DOHH2 (cell line): ENCODE data around the gene ZNFX1.

Experiments
- H3F3A ChIP-seq: fragments of 200-600 bp; sonication (generic), shearing (Covaris generic); 2 replicates; pipeline ENCODE4 v1.6.0; 2016; ENCODE audit warnings: antibody characterized with exemption, mild to moderate bottlenecking; ENCODE audit not compliant: control insufficient read depth, insufficient read depth
- H3K27ac ChIP-seq: fragments of 200-600 bp; sonication (generic); 2 replicates; pipeline ENCODE4 v1.5.1; 2014; ENCODE audit warnings: low read depth, mild to moderate bottlenecking, low read length, moderate library complexity
- H3K27me3 ChIP-seq: fragments of 200-600 bp; sonication (generic); 2 replicates; pipeline ENCODE4 v1.6.1; 2014; ENCODE audit warnings: mild to moderate bottlenecking, low read length, mixed read lengths; ENCODE audit not compliant: control insufficient read depth
- H3K36me3 ChIP-seq: fragments of 200-600 bp; sonication (generic); 2 replicates; pipeline ENCODE4 v1.6.1; 2014; ENCODE audit warnings: mild to moderate bottlenecking, low read length, moderate library complexity, mixed read lengths; ENCODE audit not compliant: control insufficient read depth
- H3K4me1 ChIP-seq: fragments of 200-600 bp; sonication (generic); 2 replicates; pipeline ENCODE4 v1.6.1; 2014; ENCODE audit warnings: mild to moderate bottlenecking, low read length, mixed read lengths; ENCODE audit not compliant: control insufficient read depth
- H3K4me2 ChIP-seq: fragments of 200-600 bp; sonication (generic); 2 replicates; pipeline ENCODE4 v1.6.0; 2014; ENCODE audit warnings: mild to moderate bottlenecking, low read length, moderate library complexity
- H3K4me3 ChIP-seq: fragments of 200-600 bp; sonication (generic); 2 replicates; pipeline ENCODE4 v1.5.1; 2014; ENCODE audit warnings: mild to moderate bottlenecking, low read length, mixed read lengths
- H3K79me2 ChIP-seq: fragments of 200-600 bp; sonication (generic); 2 replicates; pipeline ENCODE4 v1.6.1; 2014; ENCODE audit warnings: mild to moderate bottlenecking, low read length, mixed read lengths; ENCODE audit not compliant: control insufficient read depth
- H3K9me2 ChIP-seq: fragments of 200-600 bp; sonication (generic); replicated peaks from 2 replicates; pipeline ENCODE4 v1.6.1; 2014; ENCODE audit warnings: mild to moderate bottlenecking, low read length, mixed read lengths; ENCODE audit not compliant: control insufficient read depth
- H3K9me3 ChIP-seq: fragments of 200-600 bp; sonication (generic); 2 replicates; pipeline ENCODE4 v1.6.1; 2014; ENCODE audit warnings: antibody characterized with exemption, low read length, mixed read lengths; ENCODE audit not compliant: control insufficient read depth, insufficient read depth
- H4K20me1 ChIP-seq: fragments of 200-600 bp; sonication (generic); 2 replicates; pipeline ENCODE4 v1.6.0; 2014; ENCODE audit warnings: low read depth, mild to moderate bottlenecking, antibody characterized with exemption, low read length, moderate library complexity; ENCODE audit not compliant: control insufficient read depth, insufficient read depth
- EZH2phosphoT487 ChIP-seq: fragments of 200-600 bp; sonication (generic); IDR thresholded peaks from 2 replicates; pipeline ENCODE4 v1.6.1; 2017; ENCODE audit warnings: borderline replicate concordance, mild to moderate bottlenecking, antibody characterized with exemption, low read length, moderate library complexity, mixed read lengths
- TF ChIP-seq, protein P1 (sequence below): fragments of 200-600 bp; sonication (generic); IDR thresholded peaks from one replicate; pipeline ENCODE4 v1.5.1; 2014; ENCODE audit warnings: antibody characterized with exemption, mild to moderate bottlenecking, low read depth, low read length; ENCODE audit not compliant: poor library complexity, severe bottlenecking

Gene ZNFX1

DNA sequence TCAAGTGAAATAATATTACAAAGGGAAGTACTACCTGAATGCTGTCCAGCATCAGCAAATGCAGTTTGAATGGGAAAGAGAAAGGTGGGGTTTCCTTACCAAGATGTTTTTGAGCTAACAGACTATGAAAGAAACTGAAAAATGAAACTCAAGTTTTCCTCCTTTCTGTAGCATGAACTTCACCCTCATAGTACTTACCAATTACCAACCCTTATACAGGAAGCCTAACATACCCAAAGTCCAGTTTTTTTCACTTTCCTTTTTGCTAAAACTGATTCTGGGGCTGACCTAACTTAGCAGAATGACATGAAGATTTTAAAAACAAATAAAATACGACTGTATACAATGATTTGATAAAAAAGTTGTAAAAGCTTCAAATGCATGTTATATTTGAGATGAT lies 5.2 kb downstream of the ZNFX1 start:
- Histone ChIP-seq H4K20me1 (peaks cover 8% of the 10 kb centered on the region; the same call in 1 of the 2 replicates), H3K36me3 (peaks cover 73% of the 10 kb centered on the region), H3F3A (peaks cover 31% of the 10 kb centered on the region), H3K9me3 (no peaks in the 10 kb centered on the region), H3K4me2 (no peak overlapping the region), H3K27ac (no peak overlapping the region), H3K4me1 (peaks cover 65% of the 10 kb centered on the region), H3K9me2 (no peaks in the 10 kb centered on the region), H3K27me3 (no peaks in the 10 kb centered on the region), H3K4me3 (no peak overlapping the region), H3K79me2 (peaks cover 83% of the 10 kb centered on the region)
- no peak for TF ChIP-seq EZH2phosphoT487

DNA sequence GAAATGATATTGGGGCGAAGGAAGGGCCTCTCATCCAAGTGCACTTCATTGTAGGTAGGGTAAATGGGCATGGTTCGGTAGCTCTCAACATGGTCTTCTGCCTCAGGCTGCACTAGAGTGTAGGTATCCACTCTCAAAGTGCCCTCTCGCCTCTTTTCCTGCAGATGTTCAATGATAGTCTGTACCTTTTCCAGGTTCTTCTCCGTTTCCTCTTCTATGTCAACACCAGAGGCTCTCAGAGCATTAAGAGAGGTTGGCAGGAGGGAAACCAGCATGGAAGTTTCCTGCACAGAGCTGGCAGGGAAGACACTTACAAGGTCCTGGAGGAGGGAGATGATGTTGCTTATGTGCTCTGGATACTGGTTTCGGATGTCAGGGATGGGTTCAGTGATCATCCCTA lies 7.1 kb downstream of the ZNFX1 start:
- no peak for TF ChIP-seq EZH2phosphoT487
- TF ChIP-seq, protein P1, sequence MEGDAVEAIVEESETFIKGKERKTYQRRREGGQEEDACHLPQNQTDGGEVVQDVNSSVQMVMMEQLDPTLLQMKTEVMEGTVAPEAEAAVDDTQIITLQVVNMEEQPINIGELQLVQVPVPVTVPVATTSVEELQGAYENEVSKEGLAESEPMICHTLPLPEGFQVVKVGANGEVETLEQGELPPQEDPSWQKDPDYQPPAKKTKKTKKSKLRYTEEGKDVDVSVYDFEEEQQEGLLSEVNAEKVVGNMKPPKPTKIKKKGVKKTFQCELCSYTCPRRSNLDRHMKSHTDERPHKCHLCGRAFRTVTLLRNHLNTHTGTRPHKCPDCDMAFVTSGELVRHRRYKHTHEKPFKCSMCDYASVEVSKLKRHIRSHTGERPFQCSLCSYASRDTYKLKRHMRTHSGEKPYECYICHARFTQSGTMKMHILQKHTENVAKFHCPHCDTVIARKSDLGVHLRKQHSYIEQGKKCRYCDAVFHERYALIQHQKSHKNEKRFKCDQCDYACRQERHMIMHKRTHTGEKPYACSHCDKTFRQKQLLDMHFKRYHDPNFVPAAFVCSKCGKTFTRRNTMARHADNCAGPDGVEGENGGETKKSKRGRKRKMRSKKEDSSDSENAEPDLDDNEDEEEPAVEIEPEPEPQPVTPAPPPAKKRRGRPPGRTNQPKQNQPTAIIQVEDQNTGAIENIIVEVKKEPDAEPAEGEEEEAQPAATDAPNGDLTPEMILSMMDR: no peak
- no peaks in the 10 kb centered on the region for H3K27me3 ChIP-seq
- H4K20me1 ChIP-seq: peaks cover 15% of the 10 kb centered on the region
- H3K4me1 ChIP-seq: peaks cover 72% of the 10 kb centered on the region
- H3K9me3 ChIP-seq: no peaks in the 10 kb centered on the region
- peaks cover 29% of the 10 kb centered on the region for H3F3A ChIP-seq
- H3K4me2 ChIP-seq: peak overlapping the region; percentile 62; the same call in 1 of the 2 replicates
- no peak overlapping the region for H3K4me3 ChIP-seq
- peaks cover 80% of the 10 kb centered on the region for H3K36me3 ChIP-seq
- H3K27ac ChIP-seq: 0 out of 2 replicates have a peak overlapping the region, but pooled peaks have one; percentile 6
- H3K79me2 ChIP-seq: peaks cover 83% of the 10 kb centered on the region
- no peaks in the 10 kb centered on the region for H3K9me2 ChIP-seq

DNA sequence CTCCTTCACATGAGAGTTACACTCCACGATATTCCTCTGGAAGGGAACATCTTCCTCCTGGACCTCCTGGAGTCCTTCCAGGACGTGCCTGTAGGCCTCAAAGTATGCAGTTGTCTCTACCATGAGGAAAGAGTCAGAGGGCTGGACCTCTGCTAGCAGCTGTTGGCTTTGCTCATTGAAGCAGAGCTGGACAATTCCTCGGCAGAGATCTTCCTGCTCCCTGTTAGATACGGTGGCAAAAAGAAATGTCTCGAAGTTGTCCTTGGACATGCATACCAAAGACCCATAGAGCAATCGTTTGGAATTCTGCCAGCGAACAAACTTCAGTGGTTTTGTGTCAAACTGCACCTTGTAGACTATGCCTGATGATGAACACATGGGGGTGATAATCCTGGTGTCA lies 7.7 kb downstream of the ZNFX1 start:
- peaks cover 70% of the 10 kb centered on the region for H3K4me1 ChIP-seq
- peak overlapping the region; percentile 10; the same call in 1 of the 2 replicates for H3K27ac ChIP-seq
- no peaks in the 10 kb centered on the region for H3K9me3 ChIP-seq
- peaks cover 80% of the 10 kb centered on the region for H3K36me3 ChIP-seq
- H3K9me2 ChIP-seq: no peaks in the 10 kb centered on the region
- TF ChIP-seq EZH2phosphoT487: no peak
- TF ChIP-seq, protein P1: no peak
- no peaks in the 10 kb centered on the region for H3K27me3 ChIP-seq
- no peak overlapping the region for H3K4me3 ChIP-seq
- peak overlapping the region; percentile 62 for H3K4me2 ChIP-seq
- H3K79me2 ChIP-seq: peaks cover 83% of the 10 kb centered on the region
- H4K20me1 ChIP-seq: peaks cover 18% of the 10 kb centered on the region
- peaks cover 27% of the 10 kb centered on the region for H3F3A ChIP-seq

DNA sequence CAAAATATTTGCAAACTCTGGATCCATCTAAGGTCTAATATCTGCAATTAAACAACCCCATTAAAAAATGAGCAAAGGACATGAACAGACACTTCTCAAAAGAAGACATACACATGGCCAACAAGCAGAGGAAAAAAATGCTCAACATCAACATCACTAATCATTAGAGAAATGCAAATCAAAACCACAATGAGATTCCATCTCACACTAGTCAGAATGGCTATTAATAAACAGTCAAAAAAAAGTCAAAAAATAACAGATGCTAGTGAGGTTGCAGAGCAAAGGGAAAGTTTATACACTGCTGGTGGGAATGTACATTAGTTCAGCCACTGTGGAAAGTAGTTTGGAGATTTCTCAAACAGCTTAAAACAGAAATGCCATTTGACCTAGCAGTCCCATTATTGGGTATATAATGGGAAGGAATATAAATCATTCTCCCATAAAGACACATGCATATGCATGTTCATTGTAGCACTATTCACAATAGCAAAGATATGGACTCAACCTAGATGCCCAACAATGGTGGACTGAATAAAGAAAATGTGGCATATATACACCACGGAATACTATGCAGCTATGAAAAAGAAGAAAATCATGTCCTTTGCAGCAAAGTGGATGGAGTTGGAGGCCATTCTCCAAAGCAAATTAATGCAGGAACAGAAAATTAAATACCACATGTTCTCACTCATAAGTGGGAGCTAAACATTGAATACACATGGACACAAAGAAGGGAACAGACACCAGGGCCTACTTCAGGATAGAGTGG lies 9.1 kb downstream of the ZNFX1 start:
- Histone ChIP-seq H3F3A (peaks cover 27% of the 10 kb centered on the region), H3K9me2 (no peaks in the 10 kb centered on the region), H3K4me3 (peak overlapping the region; percentile 55), H3K36me3 (peaks cover 87% of the 10 kb centered on the region), H3K27ac (peak overlapping the region; percentile 80), H3K4me1 (peaks cover 68% of the 10 kb centered on the region), H3K79me2 (peaks cover 90% of the 10 kb centered on the region), H3K27me3 (no peaks in the 10 kb centered on the region), H3K4me2 (peak overlapping the region; percentile 62), H3K9me3 (no peaks in the 10 kb centered on the region), H4K20me1 (peaks cover 25% of the 10 kb centered on the region)
- no peak for TF ChIP-seq EZH2phosphoT487
- TF ChIP-seq, protein P1: no peak
